Choroid plexus epithelial cell (primary cell): Measurements from ENCODE around the gene ARHGAP28.

Experiments
- DNase-seq: peaks from one replicate; pipeline ENCODE4 v3.0.0-alpha.2; 2010; ENCODE audit warnings: low read depth
- H3K4me3 ChIP-seq: 2 replicates; pipeline ENCODE4 v1.5.1; 2011; ENCODE audit warnings: low read depth, mild to moderate bottlenecking, control low read depth, low read length, moderate library complexity
- TF ChIP-seq, protein P1 (sequence below): conservative IDR thresholded peaks from 2 replicates; pipeline ENCODE4 v1.5.1; 2011; ENCODE audit warnings: low read depth, mild to moderate bottlenecking, control low read depth, inconsistent platforms, low read length, moderate library complexity

Gene ARHGAP28

DNA sequence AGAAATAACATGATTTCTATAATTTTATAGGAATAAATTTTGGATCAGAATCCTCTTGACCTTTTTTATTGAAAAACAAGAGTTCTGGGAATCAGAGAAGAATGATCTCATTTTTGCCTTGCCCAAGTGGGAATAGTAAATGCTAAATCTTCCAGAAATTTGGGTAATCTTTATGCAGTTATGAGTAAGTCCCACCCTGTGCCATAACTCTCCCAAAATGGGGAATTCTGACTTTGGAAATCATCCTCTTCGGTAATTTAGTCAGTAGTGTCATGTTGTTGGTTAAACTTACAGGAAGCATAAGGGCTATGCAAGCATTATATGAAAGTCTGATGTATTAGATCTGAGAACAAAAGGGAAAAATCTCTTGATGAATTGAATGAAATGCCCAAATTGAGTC, 20.6 kb upstream of the ARHGAP28 start:
- TF ChIP-seq, protein P1, sequence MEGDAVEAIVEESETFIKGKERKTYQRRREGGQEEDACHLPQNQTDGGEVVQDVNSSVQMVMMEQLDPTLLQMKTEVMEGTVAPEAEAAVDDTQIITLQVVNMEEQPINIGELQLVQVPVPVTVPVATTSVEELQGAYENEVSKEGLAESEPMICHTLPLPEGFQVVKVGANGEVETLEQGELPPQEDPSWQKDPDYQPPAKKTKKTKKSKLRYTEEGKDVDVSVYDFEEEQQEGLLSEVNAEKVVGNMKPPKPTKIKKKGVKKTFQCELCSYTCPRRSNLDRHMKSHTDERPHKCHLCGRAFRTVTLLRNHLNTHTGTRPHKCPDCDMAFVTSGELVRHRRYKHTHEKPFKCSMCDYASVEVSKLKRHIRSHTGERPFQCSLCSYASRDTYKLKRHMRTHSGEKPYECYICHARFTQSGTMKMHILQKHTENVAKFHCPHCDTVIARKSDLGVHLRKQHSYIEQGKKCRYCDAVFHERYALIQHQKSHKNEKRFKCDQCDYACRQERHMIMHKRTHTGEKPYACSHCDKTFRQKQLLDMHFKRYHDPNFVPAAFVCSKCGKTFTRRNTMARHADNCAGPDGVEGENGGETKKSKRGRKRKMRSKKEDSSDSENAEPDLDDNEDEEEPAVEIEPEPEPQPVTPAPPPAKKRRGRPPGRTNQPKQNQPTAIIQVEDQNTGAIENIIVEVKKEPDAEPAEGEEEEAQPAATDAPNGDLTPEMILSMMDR: no peak
- no peak for DNase-seq
- H3K4me3 ChIP-seq: no peak overlapping the region

DNA sequence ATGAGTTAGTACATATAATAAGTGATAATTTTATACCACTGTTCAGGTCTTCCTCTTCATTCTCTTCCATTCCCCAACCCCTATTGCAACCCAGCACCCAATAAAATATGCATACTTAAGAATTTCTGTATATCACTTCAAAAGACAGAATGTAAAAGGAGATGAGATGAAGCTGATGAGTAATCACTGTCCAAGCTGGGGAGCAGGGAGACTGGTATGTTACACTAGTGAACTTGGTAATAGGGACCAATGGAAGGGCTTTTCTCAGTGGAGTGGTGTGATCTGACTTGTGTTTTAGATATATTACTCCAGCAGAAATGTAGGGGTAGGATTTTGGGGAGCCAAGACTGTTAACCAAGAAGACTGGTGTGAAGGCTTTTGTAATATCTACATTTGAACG, 18.0 kb upstream of the ARHGAP28 start:
- H3K4me3 ChIP-seq: no peak overlapping the region
- TF ChIP-seq, protein P1: no peak
- DNase-seq: peak; percentile 41

DNA sequence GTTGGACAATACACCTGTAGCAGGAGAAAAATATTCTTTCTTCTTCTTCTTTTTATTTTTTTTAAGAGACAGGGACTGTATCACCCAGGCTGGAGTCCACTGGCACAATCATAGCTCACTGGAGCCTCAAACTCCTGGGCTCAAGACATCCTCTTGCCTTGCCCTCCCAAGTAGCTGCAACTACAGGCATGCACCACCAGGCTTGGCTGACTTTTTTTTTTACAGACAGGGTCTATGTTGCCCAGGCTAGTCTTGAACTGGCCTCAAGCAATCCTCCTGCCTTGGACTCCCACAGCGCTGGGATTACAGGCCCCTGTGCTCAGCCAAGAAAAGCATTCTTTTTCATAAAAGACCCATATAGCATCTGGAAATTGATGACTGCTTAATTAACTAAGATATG, 17.1 kb upstream of the ARHGAP28 start:
- TF ChIP-seq, protein P1: no peak
- H3K4me3 ChIP-seq: no peak overlapping the region
- no peak for DNase-seq

DNA sequence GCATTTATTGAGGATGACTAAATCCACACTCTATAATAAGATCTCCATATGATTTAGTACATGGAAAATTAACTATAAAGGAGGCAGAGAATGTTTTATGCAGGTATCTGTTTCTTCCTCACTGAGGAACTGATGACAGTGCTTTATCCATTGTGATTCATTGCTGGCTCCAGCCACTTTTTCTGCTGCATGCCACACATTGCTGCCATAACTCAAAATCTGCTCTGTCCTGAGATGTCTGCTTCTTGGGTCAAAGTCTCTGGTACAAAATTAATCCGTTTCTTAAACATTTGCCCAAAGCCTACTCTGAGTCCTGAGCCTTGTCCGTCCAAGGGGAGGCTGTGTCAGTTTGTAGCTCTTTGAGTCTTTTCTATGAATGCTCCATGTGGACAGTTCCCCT, 15.5 kb upstream of the ARHGAP28 start:
- TF ChIP-seq, protein P1: no peak

DNA sequence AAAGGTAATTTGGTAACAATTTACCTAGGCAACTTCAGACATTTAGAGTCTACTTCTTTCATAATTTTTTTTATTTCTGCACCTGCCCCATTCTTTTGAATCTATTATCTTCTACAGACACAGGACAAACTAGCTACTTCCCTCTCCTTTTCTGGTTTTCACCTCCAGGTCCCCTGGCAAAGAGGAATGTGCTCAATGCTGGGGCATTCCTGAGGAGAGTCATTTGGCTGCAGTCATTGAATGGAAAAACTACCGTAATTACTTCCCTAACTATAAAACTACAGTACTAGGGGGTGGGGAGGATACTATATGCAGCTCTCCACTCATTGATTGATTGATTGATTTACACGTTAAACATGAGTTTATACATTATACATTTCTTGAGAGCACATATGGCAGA, 11.2 kb upstream of the ARHGAP28 start:
- no peak for DNase-seq
- TF ChIP-seq, protein P1: no peak
- H3K4me3 ChIP-seq: no peak overlapping the region

More for the DNA sequence above, 15.5 kb upstream of the ARHGAP28 start:
- no peak overlapping the region for H3K4me3 ChIP-seq
- DNase-seq: peak; percentile 33

DNA sequence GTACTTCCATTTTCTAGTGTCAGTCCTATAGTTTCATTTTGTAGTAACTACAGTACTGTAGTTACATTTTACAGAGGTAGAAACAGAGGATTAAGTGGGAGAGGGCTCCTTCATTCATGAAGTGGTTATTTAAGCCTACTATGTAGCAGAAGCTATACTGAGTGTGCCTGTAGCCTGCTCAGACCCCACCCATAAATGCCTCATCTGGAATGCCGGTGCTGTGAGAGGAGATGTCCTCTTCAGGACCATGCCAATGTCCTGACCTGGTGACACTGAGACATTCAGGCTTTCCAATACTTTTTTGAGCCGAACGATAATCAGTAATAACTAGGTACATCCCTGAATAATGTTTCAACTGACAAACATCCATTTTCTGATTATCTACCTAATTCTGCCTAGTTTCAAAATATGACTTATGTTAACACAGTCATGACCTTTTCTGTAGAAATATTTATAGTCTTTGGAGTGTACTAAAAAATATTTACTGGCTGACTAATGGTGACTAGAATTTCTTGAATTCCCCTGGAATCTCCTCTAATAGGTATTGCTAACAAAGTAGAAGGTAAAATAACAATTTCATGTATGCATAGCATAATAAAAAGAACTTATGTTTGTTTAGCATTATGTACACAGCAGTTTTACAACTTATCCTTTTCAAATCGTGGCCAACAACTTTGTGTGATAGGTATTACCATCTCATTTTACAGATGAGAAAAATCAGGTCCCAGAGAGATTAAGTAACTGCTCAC, 10.2 kb upstream of the ARHGAP28 start:
- no peak overlapping the region for H3K4me3 ChIP-seq
- no peak for DNase-seq
- TF ChIP-seq, protein P1: no peak
